ENCODE data around the gene FAF2. TPM values are rescaled to one million over a fixed set of nuclear protein-coding genes. Genes with fewer than 3 reads are reported as not detected.
"Not testable (repeated sequence)": the region's sequence is repeated elsewhere in the genome, so short reads cannot be mapped to it uniquely, and the experiment has no call there.

FAF2 gene, protein sequence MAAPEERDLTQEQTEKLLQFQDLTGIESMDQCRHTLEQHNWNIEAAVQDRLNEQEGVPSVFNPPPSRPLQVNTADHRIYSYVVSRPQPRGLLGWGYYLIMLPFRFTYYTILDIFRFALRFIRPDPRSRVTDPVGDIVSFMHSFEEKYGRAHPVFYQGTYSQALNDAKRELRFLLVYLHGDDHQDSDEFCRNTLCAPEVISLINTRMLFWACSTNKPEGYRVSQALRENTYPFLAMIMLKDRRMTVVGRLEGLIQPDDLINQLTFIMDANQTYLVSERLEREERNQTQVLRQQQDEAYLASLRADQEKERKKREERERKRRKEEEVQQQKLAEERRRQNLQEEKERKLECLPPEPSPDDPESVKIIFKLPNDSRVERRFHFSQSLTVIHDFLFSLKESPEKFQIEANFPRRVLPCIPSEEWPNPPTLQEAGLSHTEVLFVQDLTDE
- total RNA-seq, result 10 to 100 TPM; 41.1 to 41.3 TPM

DNA sequence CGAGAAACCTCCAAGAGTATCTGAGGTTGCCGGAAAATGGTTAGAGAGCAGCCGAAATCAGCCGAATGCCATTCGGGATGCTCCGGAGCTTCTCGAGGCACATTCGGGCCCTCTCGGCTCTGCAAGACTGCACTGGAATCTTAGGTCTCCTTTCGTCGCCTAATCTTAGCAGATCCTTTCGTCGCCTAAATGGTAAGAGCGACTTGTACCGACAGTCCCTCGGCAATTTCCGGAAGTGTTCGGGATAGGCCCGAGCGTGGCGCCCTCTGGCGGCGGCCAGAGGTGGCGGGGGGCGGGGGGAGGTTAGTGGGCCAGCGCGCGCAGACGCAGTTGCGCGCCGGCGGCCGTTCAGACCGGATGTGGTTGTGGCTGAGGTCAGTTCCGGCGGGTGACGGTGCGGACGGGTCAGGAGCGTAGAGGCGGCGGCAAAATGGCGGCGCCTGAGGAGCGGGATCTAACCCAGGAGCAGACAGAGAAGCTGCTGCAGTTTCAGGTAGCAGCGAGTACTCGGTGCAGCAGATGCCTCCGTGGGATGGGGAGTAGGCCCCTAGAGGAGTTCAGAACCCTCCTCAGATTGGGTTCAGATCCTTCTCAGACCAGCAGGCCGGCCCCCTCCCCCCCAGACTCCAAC is at the start of gene FAF2:
Gene FAF2 (plus strand): TSS at position 408 of the 631 bp plus-strand sequence. CDS start 23 bp downstream, at position 431.
- Mint-ChIP-seq H3K27ac (peak within 1 kb of the TSS; percentile 92), H3K4me1 (peaks cover 9% of the 10 kb centered on the region), H3K9me3 (no peaks in the 10 kb centered on the region), H3K27me3 (no peaks in the 10 kb centered on the region), H3K36me3 (ENCODE audit: low read depth) (peaks cover 33% of the 10 kb centered on the region), H3K4me3 (peak within 1 kb of the TSS; percentile 89)
- ATAC-seq (replicated peaks), result peak; percentile 96

DNA sequence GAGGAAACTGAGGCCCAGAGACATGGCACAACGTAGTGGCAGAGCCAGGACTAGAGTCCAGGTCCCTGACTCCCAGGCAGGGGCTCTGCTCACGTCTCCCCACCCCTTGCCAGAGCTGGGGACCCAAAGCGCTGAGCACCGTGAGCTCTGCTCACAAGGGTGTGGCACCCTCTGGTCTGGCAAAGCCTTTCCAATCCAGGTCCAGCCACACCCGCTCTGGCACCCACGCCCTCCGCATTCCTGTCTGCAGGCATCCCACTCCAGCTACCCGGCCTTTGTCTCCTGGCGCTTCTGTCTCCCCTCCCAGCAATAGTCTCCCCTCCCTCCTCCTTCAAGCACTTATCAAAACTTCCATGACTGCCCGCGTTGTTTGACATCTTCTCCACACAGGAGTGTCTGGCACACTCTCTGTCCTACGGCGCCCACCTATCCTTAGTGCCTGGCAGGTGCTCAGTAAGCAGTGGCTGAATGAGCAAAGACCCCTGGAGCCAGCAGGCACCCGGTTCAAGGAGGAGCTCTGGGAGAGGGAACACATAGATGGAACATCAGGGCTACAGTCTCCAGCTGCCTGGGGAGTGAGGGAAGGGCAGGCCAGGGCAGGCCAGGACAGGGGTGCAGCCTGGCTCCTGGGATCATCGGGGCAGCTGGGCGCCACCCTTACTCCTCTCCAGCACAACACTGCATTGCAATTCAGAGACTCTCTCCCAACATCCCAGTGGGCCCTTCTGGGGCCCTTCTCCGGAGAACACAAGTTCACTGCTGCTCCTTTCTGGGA is 47.6 kb upstream of the FAF2 start:
- no peaks in the 10 kb centered on the region for H3K27me3 Mint-ChIP-seq
- no peak for ATAC-seq (replicated peaks)
- no peaks in the 10 kb centered on the region for H3K4me1 Mint-ChIP-seq
- peak overlapping the region; percentile 25 for H3K27ac Mint-ChIP-seq
- H3K36me3 Mint-ChIP-seq (ENCODE audit: low read depth), result peaks cover 7% of the 10 kb centered on the region
- no peaks in the 10 kb centered on the region for H3K9me3 Mint-ChIP-seq
- H3K4me3 Mint-ChIP-seq, result no peak overlapping the region

DNA sequence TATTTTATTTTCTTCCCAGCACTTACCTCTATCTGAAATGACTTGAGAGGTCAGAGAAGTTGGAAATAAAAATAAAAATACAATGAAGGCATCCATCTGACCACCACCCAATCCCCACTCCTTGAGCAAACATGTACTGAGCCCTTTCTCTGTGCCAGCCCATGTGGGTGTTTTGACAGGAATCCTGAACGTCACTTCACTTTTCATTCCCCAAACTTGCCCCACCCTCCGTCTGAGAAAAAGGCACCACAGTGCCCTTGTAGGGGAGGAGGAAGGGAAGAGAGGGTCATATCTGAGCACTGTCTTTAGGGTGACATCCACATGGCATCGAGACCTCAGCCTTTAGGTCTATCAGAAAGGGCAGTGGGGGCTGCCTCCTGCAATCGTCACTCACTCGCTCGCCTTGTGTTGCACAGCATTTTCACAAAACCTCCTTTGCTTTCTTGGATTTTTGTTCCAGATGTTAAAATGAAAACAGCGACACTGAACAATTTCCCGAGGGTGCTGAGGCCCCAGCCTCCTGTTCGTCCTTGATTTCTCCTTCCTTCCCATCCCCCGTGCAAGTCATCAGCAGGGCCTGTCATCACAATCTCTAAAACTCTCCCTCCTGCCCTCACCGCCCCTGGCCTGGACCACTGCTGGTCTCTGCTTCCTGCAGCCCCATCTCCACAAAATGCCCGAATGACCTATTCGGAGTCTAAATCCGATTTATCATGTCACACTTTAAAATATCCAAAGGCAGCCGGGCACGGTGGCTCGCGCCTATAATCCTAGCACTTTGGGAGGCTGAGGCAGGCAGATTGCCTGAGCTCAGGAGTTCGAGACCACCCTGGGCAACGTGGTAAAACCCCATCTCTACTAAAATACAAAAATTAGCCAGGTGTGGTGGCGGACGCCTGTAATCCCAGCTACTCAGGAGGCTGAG is 46.6 kb upstream of the FAF2 start:
- H3K27ac Mint-ChIP-seq, result no peak overlapping the region
- H3K9me3 Mint-ChIP-seq, result no peaks in the 10 kb centered on the region
- peaks cover 9% of the 10 kb centered on the region for H3K36me3 Mint-ChIP-seq (ENCODE audit: low read depth)
- no peaks in the 10 kb centered on the region for H3K4me1 Mint-ChIP-seq
- no peaks in the 10 kb centered on the region for H3K27me3 Mint-ChIP-seq
- no peak overlapping the region for H3K4me3 Mint-ChIP-seq
- no peak for ATAC-seq (replicated peaks)

DNA sequence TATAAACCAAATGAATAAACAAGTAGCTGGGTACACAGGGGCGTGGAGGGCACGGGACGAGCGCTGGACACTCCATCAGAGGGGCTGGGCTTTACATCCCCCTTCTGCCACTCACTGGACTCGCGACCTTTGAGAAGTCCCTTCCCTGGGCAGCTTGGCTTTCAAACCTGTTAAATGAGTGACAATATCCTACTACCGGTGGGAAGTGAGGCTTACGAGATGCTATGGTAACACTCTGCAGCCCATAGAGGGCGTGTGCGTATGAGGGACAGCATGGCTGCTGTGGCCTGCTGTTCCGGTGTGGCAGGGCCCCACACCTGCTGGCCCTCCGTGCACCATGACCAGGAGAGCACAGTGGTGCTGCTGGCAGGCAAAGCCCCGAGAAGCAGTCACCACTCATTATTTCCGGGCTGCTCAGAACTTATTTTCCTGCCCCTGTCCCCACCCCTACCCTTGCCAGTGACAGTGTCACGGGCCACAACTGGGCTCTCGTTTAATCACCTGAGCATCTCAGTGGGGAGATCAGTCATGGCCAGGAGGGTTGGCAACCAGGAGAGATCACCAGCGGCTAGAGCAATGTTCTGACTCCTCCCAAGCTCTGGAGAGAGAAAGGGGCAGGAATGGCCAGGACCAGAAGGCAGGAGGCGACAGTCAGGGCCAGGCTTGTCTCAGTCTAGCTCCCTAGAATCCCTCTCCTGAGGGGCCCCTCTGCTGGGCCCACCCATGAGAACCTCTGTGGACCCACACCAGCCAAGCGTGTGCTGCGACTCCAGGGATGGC is 42.3 kb upstream of the FAF2 start:
- Mint-ChIP-seq H3K9me3 (no peaks in the 10 kb centered on the region), H3K4me3 (no peak overlapping the region), H3K36me3 (ENCODE audit: low read depth) (peaks cover 45% of the 10 kb centered on the region), H3K4me1 (peaks cover under 1% of the 10 kb centered on the region), H3K27me3 (no peaks in the 10 kb centered on the region), H3K27ac (no peak overlapping the region)
- ATAC-seq (replicated peaks), result no peak

DNA sequence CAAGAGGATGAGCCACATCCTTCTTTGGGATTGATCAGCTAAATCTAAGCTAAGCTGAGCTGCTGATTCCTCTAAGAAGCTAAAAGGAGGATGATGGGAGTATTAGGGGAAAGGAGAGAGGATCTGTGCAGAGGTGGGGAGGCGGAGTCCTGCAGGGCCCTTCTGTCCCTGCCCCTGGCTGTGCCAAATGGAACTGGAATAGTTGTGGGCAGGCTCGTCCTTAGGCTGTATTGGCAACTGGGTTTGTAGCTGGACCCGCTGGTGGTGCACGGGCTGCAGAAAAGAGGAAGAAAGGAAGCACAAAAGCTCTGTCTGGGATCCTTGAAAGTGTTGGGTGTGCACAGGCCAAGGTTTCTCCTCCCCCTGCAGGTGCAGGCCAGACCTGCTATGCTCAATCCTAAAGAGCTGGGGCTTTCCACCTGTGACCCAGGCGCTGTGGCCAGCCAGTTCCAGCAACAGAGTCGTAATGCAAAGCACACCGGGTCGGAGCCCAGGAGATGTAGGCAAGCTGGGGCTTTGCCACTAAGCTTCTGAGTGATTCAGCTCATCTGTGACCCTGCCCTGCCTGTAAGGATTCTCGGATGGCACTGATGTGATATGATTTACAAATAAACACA is 41.6 kb upstream of the FAF2 start:
- Mint-ChIP-seq H3K27ac (no peak overlapping the region), H3K9me3 (no peaks in the 10 kb centered on the region), H3K4me3 (no peak overlapping the region), H3K36me3 (ENCODE audit: low read depth) (peaks cover 51% of the 10 kb centered on the region), H3K4me1 (peaks cover 7% of the 10 kb centered on the region), H3K27me3 (no peaks in the 10 kb centered on the region)
- no peak for ATAC-seq (replicated peaks)

DNA sequence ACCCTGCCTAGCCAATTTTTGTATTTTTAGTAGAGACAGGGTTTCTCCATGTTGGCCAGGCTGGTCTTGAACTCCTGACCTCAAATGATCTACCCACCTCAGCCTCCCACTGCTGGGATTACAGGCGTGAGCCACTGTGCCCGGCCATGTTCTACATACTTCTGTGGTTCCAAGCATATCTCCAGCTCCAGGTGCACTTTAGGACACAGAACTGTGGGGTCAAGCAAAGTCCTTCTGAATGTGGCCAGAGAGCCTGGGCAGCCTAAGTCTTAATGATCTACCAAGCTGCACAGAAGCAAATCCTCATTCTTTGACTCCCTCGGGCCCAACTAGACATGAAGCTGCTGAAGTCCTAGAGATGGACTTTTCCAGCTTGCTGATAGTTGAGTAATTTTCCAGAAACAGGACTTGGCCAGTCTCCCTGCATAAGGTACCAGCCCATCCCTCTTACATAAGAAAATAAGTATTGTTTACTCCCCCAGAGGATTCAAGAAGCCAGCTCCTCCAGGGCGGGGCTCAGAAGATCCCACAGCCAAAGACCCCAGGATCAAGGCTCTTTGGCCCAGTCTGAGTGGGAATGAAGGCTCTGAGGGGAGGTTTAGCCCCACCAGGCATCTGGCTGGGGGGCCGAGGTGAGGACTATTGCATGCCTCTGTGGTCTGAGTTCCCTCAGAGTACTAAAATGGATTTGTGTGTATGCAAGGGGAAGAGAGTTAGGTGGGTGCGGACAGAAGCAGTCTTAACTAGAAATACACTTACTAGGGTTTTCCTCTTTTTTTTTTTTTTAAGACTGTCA is 40.5 kb upstream of the FAF2 start:
- peaks cover 10% of the 10 kb centered on the region for H3K4me1 Mint-ChIP-seq
- H3K9me3 Mint-ChIP-seq, result no peaks in the 10 kb centered on the region
- peak overlapping the region; percentile 50 for H3K27ac Mint-ChIP-seq
- peaks cover 47% of the 10 kb centered on the region for H3K36me3 Mint-ChIP-seq (ENCODE audit: low read depth)
- no peak for ATAC-seq (replicated peaks)
- no peaks in the 10 kb centered on the region for H3K27me3 Mint-ChIP-seq
- H3K4me3 Mint-ChIP-seq, result no peak overlapping the region

DNA sequence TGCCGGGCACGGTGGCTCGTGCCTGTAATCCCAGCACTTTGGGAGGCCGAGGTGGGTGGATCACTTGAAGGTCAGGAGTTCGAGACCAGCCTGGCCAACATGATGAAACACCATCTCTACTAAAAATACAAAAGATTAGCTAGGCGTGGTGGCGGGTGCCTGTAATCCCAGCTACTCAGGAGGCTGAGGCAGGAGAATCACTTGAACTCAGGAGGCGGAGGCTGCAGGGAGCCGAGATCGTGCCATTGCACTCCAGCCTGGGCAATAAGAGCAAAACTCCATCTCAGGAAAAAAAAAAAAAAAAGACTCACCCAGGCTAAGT is 40.0 kb upstream of the FAF2 start:
- not testable (repeated sequence) for H3K9me3 Mint-ChIP-seq; H3K4me1 Mint-ChIP-seq; H3K4me3 Mint-ChIP-seq; ATAC-seq (replicated peaks); H3K27me3 Mint-ChIP-seq
- Mint-ChIP-seq H3K27ac (peak overlapping the region; percentile 50), H3K36me3 (ENCODE audit: low read depth) (peaks cover 47% of the 10 kb centered on the region)

DNA sequence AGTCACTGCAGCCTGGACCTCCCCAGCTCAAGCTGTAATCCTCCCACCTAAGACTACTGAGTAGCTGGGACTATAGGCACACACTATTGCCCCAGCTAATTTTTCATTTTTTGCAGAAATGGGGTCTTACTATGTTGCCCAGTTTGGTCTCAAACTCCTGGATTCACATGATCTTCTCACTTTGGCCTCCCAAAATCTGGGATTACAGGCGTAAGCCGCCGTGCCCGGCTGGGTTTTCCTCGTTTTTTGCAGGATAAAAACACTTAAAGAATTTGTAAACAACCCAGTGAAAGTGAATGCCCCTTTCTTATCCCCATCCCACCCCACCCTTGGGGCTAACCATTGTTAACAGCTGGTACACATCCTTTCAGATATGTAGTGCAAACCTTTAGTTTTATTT is 39.6 kb upstream of the FAF2 start:
- no peak for ATAC-seq (replicated peaks)
- H3K36me3 Mint-ChIP-seq (ENCODE audit: low read depth), result peaks cover 47% of the 10 kb centered on the region
- no peaks in the 10 kb centered on the region for H3K9me3 Mint-ChIP-seq
- H3K4me1 Mint-ChIP-seq, result peaks cover 10% of the 10 kb centered on the region
- no peak overlapping the region for H3K27ac Mint-ChIP-seq
- H3K27me3 Mint-ChIP-seq, result no peaks in the 10 kb centered on the region
- H3K4me3 Mint-ChIP-seq, result no peak overlapping the region

DNA sequence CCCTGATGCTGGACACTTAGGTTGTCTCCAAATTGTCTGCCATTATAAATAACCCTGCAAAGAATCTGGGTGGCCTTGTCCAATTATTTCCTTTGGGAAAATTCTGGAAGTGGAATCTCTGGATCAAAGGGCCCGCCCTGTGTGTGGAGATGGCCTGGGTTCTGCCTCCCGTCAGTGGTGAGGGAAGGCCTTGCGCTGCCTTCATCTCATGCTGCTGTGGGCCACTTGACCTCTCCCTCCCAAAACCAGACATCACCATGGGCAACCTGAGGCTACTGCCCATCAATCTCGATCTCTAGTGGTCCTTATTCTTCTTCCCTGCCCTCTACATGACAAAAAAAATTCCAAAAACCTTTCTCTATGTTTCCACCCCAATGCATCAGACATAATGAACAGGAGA is 38.4 kb upstream of the FAF2 start:
- H3K9me3 Mint-ChIP-seq, result no peaks in the 10 kb centered on the region

DNA sequence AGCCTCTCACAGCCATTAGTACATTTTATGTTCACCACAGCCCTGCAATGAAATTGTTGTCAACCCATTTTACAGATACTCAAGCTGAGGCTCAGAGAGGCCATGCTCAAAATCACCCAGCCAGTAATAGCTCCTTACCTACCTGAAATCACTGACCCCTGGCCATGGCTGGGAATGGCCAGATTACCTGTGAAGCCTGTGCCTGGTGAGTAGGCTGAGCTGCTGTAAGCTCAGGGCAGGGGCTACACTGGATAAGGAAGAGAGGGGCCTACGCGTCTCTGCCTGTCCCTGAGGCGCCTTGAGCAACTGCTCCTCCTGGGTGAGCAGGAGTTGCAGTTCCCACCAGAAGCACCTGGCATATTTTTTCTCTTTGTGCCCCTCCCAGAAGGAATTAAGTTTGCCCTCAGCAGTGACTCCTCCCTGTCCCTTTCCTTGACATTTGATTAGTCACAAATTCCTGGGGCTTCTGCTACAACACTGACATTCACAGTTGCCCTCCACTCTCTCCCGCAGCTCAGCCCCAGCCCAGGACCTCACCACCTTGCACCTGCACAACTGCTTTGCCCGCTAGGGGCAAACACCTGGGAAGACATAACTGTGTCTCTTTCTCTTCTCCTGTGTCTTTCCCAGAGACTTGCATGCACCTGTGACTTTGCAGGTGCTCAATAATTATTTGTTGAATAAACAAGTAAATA is 37.6 kb upstream of the FAF2 start:
- peak overlapping the region; percentile 44 for H3K27ac Mint-ChIP-seq
- no peak overlapping the region for H3K4me3 Mint-ChIP-seq
- H3K27me3 Mint-ChIP-seq, result no peaks in the 10 kb centered on the region
- no peaks in the 10 kb centered on the region for H3K9me3 Mint-ChIP-seq
- H3K4me1 Mint-ChIP-seq, result peaks cover 18% of the 10 kb centered on the region
- H3K36me3 Mint-ChIP-seq (ENCODE audit: low read depth), result peaks cover 43% of the 10 kb centered on the region
- ATAC-seq (replicated peaks), result no peak

More for the DNA sequence above, 38.4 kb upstream of the FAF2 start:
- Mint-ChIP-seq H3K27ac (no peak overlapping the region), H3K4me3 (no peak overlapping the region), H3K27me3 (no peaks in the 10 kb centered on the region), H3K36me3 (ENCODE audit: low read depth) (peaks cover 47% of the 10 kb centered on the region), H3K4me1 (peaks cover 13% of the 10 kb centered on the region)
- no peak for ATAC-seq (replicated peaks)

DNA sequence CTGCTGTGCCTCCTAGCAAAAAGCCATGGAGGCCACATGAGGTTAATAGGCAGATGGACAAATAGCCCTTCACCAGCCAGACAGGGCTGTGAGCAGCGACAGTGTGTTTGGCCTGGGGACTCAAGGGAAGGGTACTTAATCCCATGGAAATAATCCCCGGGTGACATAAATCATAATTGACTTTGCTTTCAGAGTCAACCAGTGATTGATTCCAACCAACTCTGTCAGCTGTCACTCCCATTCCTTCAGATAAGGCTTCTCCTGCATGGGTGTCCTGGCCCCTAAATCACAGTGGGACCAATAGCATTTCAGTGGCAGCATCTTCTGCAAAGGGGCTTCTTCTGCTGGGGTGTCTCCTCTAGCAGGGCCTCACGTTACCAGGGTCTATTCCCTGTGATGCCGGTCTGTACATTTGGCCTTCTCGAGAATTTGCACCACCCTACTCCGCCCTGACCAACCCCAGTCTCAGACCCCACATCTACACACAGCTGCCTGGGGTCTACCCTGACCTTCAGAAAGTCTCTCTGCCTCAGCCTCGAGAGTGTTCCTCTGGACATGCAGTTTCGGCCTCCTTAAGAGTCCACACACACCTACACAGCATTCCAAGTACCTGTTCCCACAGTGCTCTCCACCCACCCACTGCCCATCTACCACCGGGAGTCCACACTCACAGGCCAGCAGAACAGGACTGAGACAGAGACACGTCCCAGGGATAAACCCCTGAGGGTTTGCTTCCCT is 35.5 kb upstream of the FAF2 start:
- H3K36me3 Mint-ChIP-seq (ENCODE audit: low read depth), result peaks cover 38% of the 10 kb centered on the region
- peak overlapping the region; percentile 44 for H3K27ac Mint-ChIP-seq
- H3K9me3 Mint-ChIP-seq, result no peaks in the 10 kb centered on the region
- no peaks in the 10 kb centered on the region for H3K27me3 Mint-ChIP-seq
- H3K4me3 Mint-ChIP-seq, result no peak overlapping the region
- ATAC-seq (replicated peaks), result no peak
- H3K4me1 Mint-ChIP-seq, result peaks cover 26% of the 10 kb centered on the region

DNA sequence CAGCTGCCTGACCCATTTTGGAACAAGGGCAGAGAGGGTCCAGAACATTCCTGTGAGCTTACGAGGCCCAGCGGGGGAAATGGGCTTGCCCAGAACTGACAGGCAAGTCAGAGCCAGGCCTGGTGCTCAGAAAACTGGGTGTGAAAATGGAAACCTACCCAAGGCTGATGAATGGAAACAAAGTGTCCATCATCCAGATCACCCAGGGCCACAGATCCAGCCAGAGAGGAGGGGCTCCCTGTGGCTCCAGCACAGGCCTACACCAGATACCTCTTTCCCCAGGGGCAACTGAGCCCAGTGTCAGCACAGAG is 35.0 kb upstream of the FAF2 start:
- Mint-ChIP-seq H3K36me3 (ENCODE audit: low read depth) (peaks cover 33% of the 10 kb centered on the region), H3K4me3 (no peak overlapping the region), H3K27me3 (no peaks in the 10 kb centered on the region), H3K9me3 (no peaks in the 10 kb centered on the region), H3K4me1 (peaks cover 26% of the 10 kb centered on the region), H3K27ac (no peak overlapping the region)
- no peak for ATAC-seq (replicated peaks)

Measured in activated T-helper 17 cell treated with anti-CD3 and anti-CD28 coated beads, Interleukin-2, amount 50 U/mL, for 72 hours (primary cell).